DOHH2 (cell line): Measurements from ENCODE around the gene USP12.

Experiments
- CTCF ChIP-seq: fragments of 200-600 bp; sonication (generic); IDR thresholded peaks from one replicate; pipeline ENCODE4 v1.5.1; 2014; ENCODE audit warnings: antibody characterized with exemption, mild to moderate bottlenecking, low read depth, low read length; ENCODE audit not compliant: poor library complexity, severe bottlenecking
- EZH2phosphoT487 ChIP-seq: fragments of 200-600 bp; sonication (generic); IDR thresholded peaks from 2 replicates; pipeline ENCODE4 v1.6.1; 2017; ENCODE audit warnings: borderline replicate concordance, mild to moderate bottlenecking, antibody characterized with exemption, low read length, moderate library complexity, mixed read lengths

- no peak for TF ChIP-seq CTCF
- TF ChIP-seq EZH2phosphoT487: no peak
Observed at GRCh38 chr13:27126859-27127258, 44.8 kb downstream of the USP12 start.
